Trophoblast cell (in vitro differentiated cells and primary cell): ENCODE measurements around the gene KCNA3.

ENCODE experiments used
- DNase-seq, 2 donors: peaks; one replicate each; pipeline ENCODE4 v3.0.0-alpha.2; 2016
- H2AFZ ChIP-seq: 2 replicates; pipeline ENCODE4 v1.6.1; 2013; ENCODE audit warnings: low read length, moderate library complexity, mild to moderate bottlenecking; ENCODE audit not compliant: insufficient read depth, poor library complexity
- H2AK5ac ChIP-seq: 2 replicates; pipeline ENCODE4 v1.6.1; 2013; ENCODE audit warnings: mild to moderate bottlenecking, low read length
- H2BK120ac ChIP-seq: 2 replicates; pipeline ENCODE4 v1.6.1; 2013; ENCODE audit warnings: low read length, mild to moderate bottlenecking, moderate library complexity; ENCODE audit not compliant: insufficient read depth, poor library complexity
- H2BK12ac ChIP-seq: 2 replicates; pipeline ENCODE4 v1.6.1; 2013; ENCODE audit warnings: mild to moderate bottlenecking, low read length, moderate library complexity
- H2BK5ac ChIP-seq: 2 replicates; pipeline ENCODE4 v1.6.1; 2013; ENCODE audit warnings: low read length, low read depth, moderate library complexity, mild to moderate bottlenecking; ENCODE audit not compliant: poor library complexity
- H3K14ac ChIP-seq: 2 replicates; pipeline ENCODE4 v1.6.1; 2013; ENCODE audit warnings: mild to moderate bottlenecking, low read length
- H3K18ac ChIP-seq: 2 replicates; pipeline ENCODE4 v1.6.1; 2013; ENCODE audit warnings: mild to moderate bottlenecking, low read length
- H3K23ac ChIP-seq: 2 replicates; pipeline ENCODE4 v1.6.1; 2013; ENCODE audit warnings: low read length
- H3K27ac ChIP-seq: 2 replicates; pipeline ENCODE4 v1.5.1; 2013; ENCODE audit warnings: low read depth, mild to moderate bottlenecking, inconsistent platforms, low read length, moderate library complexity
- H3K27me3 ChIP-seq: 2 replicates; pipeline ENCODE4 v1.6.1; 2013; ENCODE audit warnings: inconsistent platforms, mild to moderate bottlenecking, low read length, moderate library complexity; ENCODE audit not compliant: insufficient read depth
- H3K36me3 ChIP-seq, 2 experiments: 1 replicate in 1 of 2; 2 replicates in 1 of 2; pipeline ENCODE4 v1.6.1; 2013; ENCODE audit warnings: low read length in 2 of 2, mild to moderate bottlenecking in 2 of 2, moderate library complexity in 1 of 2; ENCODE audit not compliant: insufficient read depth in 2 of 2, control insufficient read depth in 1 of 2
- H3K4ac ChIP-seq: 2 replicates; pipeline ENCODE4 v1.6.1; 2013; ENCODE audit warnings: low read depth, mild to moderate bottlenecking, low read length, moderate library complexity
- H3K4me1 ChIP-seq, 2 experiments: 1 replicate in 1 of 2; 2 replicates in 1 of 2; pipeline ENCODE4 v1.6.1; 2013; ENCODE audit warnings: low read length in 2 of 2, mild to moderate bottlenecking in 2 of 2, moderate library complexity in 1 of 2; ENCODE audit not compliant: insufficient read depth in 2 of 2, control insufficient read depth in 1 of 2
- H3K4me2 ChIP-seq: 2 replicates; pipeline ENCODE4 v1.6.1; 2013; ENCODE audit warnings: inconsistent platforms, mild to moderate bottlenecking, low read length, moderate library complexity
- H3K4me3 ChIP-seq: 2 replicates; pipeline ENCODE4 v1.5.1; 2013; ENCODE audit warnings: mild to moderate bottlenecking, low read depth, low read length, inconsistent platforms
- H3K79me1 ChIP-seq: one replicate; pipeline ENCODE4 v1.6.1; 2013; ENCODE audit warnings: low read length
- H3K79me2 ChIP-seq: 2 replicates; pipeline ENCODE4 v1.6.1; 2013; ENCODE audit warnings: low read length, mild to moderate bottlenecking; ENCODE audit not compliant: control insufficient read depth, insufficient read depth, poor library complexity
- H3K9ac ChIP-seq: 2 replicates; pipeline ENCODE4 v1.6.1; 2013; ENCODE audit warnings: mild to moderate bottlenecking, low read length
- H3K9me3 ChIP-seq: 2 replicates; pipeline ENCODE4 v1.6.1; 2013; ENCODE audit warnings: low read depth, mild to moderate bottlenecking, control low read depth, inconsistent platforms, low read length; ENCODE audit not compliant: insufficient read depth
- H4K12ac ChIP-seq: 2 replicates; pipeline ENCODE4 v1.6.1; 2013; ENCODE audit warnings: low read depth, mild to moderate bottlenecking, low read length, moderate library complexity
- H4K8ac ChIP-seq: 2 replicates; pipeline ENCODE4 v1.6.1; 2013; ENCODE audit warnings: low read depth, mild to moderate bottlenecking, low read length, moderate library complexity
- H4K91ac ChIP-seq: one replicate; pipeline ENCODE4 v1.6.1; 2013; ENCODE audit warnings: low read depth, mild to moderate bottlenecking, low read length, moderate library complexity
- WGBS: extraction: QIAGEN DNeasy Blood & Tissue Kit; methylation state at CpG from one replicate; pipeline ENCODE4 v1.1.7; 2013; ENCODE audit warnings: missing lambda C conversion rate; ENCODE audit not compliant: insufficient read length, insufficient coverage; ENCODE audit errors: extremely low coverage; 5-methylcytosine and 5-hydroxymethylcytosine counted together

Gene KCNA3

DNA sequence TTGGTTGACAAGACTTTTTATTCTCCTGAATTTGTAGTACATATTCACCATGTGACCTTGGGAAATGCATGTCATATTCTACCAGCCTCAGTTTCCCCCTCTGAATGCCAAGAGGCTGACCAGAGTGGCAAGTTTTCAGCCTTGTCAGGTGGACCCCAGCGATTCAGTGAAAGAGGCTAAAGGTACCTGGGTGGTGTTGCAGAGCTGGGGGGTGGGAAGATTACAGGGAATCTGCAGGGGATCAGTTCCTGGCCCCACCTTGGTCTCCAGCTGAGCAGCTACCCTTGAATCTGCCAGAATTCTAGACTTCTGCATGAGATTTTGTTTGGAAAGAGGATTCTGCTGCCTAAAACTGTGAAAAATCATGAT, 40.7 kb downstream of the KCNA3 start:
- Histone ChIP-seq H3K4me3 (no peak overlapping the region), H3K18ac (no peak overlapping the region), H3K27me3 (no peaks in the 10 kb centered on the region), H4K8ac (no peak overlapping the region), H2AFZ (no peak overlapping the region), H3K27ac (no peak overlapping the region), H3K9me3 (no peaks in the 10 kb centered on the region), H2BK120ac (no peak overlapping the region), H3K4me2 (no peak overlapping the region), H3K36me3 (no peaks in the 10 kb centered on the region), H3K4me1 (no peaks in the 10 kb centered on the region), H3K14ac (no peak overlapping the region), H2BK5ac (no peak overlapping the region), H4K91ac (no peak overlapping the region), H3K79me1 (no peaks in the 10 kb centered on the region), H2AK5ac (no peak overlapping the region), H3K4ac (no peak overlapping the region), H2BK12ac (no peak overlapping the region), H3K23ac (no peak overlapping the region), H4K12ac (no peak overlapping the region), H3K79me2 (no peaks in the 10 kb centered on the region), H3K9ac (peak overlapping the region; percentile 38)
- DNase-seq = no peak
- no CpG with 5 or more reads among the region's 1 CpG for WGBS

DNA sequence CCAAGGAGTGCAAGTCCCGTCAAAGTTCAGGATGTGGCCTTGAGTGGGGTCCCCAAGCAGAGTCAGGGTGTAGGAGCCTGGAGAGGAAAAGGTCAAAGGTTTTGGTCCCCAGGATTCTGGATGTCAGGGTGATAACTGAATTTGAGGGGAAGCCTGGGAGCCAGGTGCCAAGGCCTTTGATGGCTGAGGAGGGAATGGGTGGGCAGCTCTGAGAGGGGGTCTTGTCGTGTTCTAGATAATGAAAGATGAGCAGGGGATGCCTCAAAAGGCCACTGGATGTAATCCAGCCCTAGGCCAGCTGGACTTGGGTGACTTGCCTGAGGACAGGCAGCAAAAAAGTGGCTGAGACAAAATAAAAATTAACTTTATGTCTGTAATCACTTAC, 41.1 kb downstream of the KCNA3 start:
- H3K18ac ChIP-seq = no peak overlapping the region

DNA sequence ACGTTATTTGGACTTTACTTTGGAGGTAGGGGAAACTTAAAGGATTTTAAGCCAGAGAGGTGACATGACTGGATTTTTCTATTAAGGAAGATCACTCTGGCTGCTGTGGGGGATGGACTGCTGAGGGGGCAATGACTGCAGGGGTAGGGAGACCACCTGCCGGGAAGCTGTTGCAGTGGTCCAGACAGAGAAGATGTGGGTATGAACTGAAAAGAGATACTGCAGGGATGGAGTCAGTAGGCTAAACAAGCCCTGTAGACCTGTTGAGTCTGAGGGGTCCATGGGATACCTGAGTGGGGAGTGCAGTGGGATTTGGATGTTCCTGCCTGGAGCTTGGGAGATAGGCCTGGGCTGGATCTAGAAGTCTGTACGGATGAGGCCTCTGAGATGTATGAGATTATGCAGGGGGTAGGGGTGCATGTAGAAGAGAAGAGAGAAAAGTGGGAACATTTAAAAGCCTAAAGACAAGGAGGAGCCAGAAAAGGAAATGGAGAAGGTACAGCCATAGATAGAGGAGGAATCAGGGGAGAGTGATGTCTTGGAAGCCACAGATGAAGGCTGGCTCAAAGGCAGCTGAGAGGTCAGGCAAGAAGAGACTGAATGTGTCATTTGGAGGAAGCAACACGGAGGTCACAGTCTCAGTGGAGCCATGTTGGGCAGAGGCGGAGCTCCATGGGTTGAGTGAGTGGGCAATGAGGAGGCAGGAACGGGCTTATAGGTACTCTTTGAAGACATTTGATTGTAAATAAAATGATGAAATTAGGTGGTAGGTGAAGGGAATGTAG, 42.7 kb downstream of the KCNA3 start:
- Histone ChIP-seq H2AFZ (no peak overlapping the region), H3K4me3 (no peak overlapping the region), H3K9me3 (no peaks in the 10 kb centered on the region), H3K36me3 (no peaks in the 10 kb centered on the region), H3K14ac (no peak overlapping the region), H2BK120ac (no peak overlapping the region), H3K4me1 (no peaks in the 10 kb centered on the region), H3K23ac (no peak overlapping the region), H2BK12ac (no peak overlapping the region), H3K4ac (no peak overlapping the region), H3K27me3 (no peaks in the 10 kb centered on the region), H3K79me1 (no peaks in the 10 kb centered on the region), H2AK5ac (no peak overlapping the region), H4K8ac (no peak overlapping the region), H3K27ac (no peak overlapping the region), H4K91ac (no peak overlapping the region), H4K12ac (no peak overlapping the region), H2BK5ac (no peak overlapping the region), H3K9ac (no peak overlapping the region), H3K4me2 (no peak overlapping the region), H3K18ac (no peak overlapping the region), H3K79me2 (no peaks in the 10 kb centered on the region)
- DNase-seq = no peak
- WGBS = no CpG with 5 or more reads among the region's 6 CpGs

More for the DNA sequence above, 41.1 kb downstream of the KCNA3 start:
- H2AK5ac ChIP-seq = no peak overlapping the region
- no peak overlapping the region for H2BK120ac ChIP-seq
- no peaks in the 10 kb centered on the region for H3K27me3 ChIP-seq
- no peak overlapping the region for H3K14ac ChIP-seq
- no peak overlapping the region for H3K4me2 ChIP-seq
- H3K4me1 ChIP-seq = no peaks in the 10 kb centered on the region
- H2BK5ac ChIP-seq = no peak overlapping the region
- no peaks in the 10 kb centered on the region for H3K36me3 ChIP-seq
- no peaks in the 10 kb centered on the region for H3K9me3 ChIP-seq
- no peaks in the 10 kb centered on the region for H3K79me2 ChIP-seq
- no peak overlapping the region for H3K4me3 ChIP-seq
- WGBS = no CpG with 5 or more reads among the region's 2 CpGs
- H3K79me1 ChIP-seq = no peaks in the 10 kb centered on the region
- H3K23ac ChIP-seq = no peak overlapping the region
- no peak overlapping the region for H3K9ac ChIP-seq
- H4K91ac ChIP-seq = no peak overlapping the region
- H4K12ac ChIP-seq = no peak overlapping the region
- H4K8ac ChIP-seq = no peak overlapping the region
- H2AFZ ChIP-seq = no peak overlapping the region
- no peak for DNase-seq
- H3K4ac ChIP-seq = no peak overlapping the region
- no peak overlapping the region for H2BK12ac ChIP-seq
- H3K27ac ChIP-seq = no peak overlapping the region

DNA sequence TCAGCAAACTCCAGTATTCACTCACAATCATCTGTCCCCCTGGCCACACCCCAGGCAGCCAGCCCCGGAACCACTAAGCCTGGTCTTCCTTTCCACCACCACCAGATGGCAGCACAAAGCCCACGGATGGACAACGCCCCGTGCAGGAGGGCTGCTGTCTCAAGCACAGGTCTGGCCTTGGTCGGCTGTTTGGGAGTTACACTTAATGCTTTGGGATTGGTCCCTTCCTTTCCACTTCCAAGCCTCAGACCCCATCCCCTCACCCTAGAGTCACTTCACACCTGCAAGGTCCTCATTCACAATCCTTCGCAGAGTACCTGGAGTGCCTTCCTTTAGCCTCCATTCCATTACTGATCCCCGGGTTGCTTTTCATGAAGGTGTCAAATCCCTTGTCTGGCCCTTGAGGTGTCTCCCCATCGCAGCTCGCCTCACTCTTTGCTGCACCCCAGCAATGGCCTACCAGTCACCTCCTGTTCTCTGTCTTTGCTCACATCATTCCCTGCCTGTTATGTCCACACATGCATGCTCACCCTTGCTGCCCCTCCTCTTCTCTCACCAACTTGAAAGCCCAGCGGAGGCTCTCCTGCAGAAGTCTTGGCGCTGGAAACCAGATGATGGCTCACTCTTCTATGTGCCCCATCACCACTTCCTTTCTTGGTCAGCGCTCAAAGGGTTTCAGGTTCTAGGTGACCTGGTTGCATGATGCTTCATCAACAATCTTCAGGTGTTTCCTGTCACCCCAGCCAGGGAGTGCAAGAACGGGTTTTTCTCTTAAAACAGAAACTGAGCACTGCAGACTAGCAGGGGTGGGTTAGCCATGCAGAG, 43.7 kb downstream of the KCNA3 start:
- Histone ChIP-seq H3K4me1 (no peaks in the 10 kb centered on the region), H3K79me1 (no peaks in the 10 kb centered on the region)

More for the DNA sequence above, 43.7 kb downstream of the KCNA3 start:
- no peak overlapping the region for H4K91ac ChIP-seq
- H3K36me3 ChIP-seq = no peaks in the 10 kb centered on the region
- H2BK120ac ChIP-seq = no peak overlapping the region
- no peak overlapping the region for H3K27ac ChIP-seq
- H4K12ac ChIP-seq = no peak overlapping the region
- H3K18ac ChIP-seq = no peak overlapping the region
- no peak overlapping the region for H4K8ac ChIP-seq
- no peak overlapping the region for H2AFZ ChIP-seq
- H3K4me2 ChIP-seq = no peak overlapping the region
- H3K27me3 ChIP-seq = no peaks in the 10 kb centered on the region
- H3K4me3 ChIP-seq = no peak overlapping the region
- no peaks in the 10 kb centered on the region for H3K79me2 ChIP-seq
- peak; percentile 65 to 92 for DNase-seq
- H3K9ac ChIP-seq = no peak overlapping the region
- H2BK5ac ChIP-seq = no peak overlapping the region
- WGBS = no CpG with 5 or more reads among the region's 13 CpGs
- H2AK5ac ChIP-seq = no peak overlapping the region
- no peak overlapping the region for H3K4ac ChIP-seq
- H2BK12ac ChIP-seq = no peak overlapping the region
- no peak overlapping the region for H3K14ac ChIP-seq
- no peak overlapping the region for H3K23ac ChIP-seq
- H3K9me3 ChIP-seq = no peaks in the 10 kb centered on the region
